CD4-positive, alpha-beta T cell treated with Interleukin-17A for 1 hour (primary cell): ENCODE measurements around the gene MANSC4.

ENCODE experiments used
- DNase-seq: peaks from one replicate; pipeline ENCODE4 v3.0.0-alpha.2; 2020

The MANSC4 gene

GRCh38 chr12:27779920-27780611, at the start of gene MANSC4, which contains the start of gene KLHL42:
TSS of gene MANSC4 (minus strand) at chr12:27780236. CDS start at chr12:27771276, 8,960 bp downstream.
TSS of gene KLHL42 (plus strand) at chr12:27780233. CDS start at chr12:27780331, 98 bp downstream.
- DNase-seq = peak; percentile 69

DNA sequence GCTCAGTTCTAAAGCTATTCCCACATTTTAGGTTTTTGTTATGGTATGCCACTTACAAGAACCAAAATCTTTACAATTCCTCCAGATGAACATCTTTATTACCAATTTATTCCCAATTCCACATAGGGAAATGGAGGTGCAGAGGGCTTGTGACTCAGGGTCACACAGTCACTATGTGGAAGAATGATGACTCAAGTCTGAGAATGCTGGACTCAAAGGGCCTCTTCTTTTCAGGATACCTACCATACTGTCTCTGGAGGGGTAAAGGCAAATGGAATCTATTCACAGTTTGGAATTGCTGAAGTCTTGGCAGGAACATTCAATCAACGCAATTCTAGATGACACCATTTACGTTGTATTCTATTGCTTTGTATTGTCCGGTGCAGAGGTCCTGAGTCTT, 48.2 kb upstream of the MANSC4 start:
- no peak for DNase-seq

DNA sequence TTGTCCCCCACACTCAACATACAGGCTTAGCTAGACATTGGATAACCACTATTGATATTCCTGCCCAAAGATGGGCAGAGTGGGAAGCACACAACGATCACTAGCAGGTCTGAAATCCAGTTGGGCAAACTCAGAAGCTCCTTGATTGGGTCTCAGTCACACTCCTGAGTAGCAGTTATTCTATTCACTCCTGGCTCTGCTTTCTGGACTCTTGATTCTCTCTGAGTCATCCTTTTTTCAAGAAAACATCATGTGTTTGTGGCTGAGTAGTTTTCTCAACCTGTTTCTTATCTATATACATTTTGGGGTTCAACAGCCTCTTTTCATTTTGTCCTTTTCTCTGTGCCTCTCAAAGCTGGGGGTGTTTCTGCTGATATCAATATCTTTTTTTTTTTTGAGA, 46.0 kb upstream of the MANSC4 start:
- DNase-seq = no peak

DNA sequence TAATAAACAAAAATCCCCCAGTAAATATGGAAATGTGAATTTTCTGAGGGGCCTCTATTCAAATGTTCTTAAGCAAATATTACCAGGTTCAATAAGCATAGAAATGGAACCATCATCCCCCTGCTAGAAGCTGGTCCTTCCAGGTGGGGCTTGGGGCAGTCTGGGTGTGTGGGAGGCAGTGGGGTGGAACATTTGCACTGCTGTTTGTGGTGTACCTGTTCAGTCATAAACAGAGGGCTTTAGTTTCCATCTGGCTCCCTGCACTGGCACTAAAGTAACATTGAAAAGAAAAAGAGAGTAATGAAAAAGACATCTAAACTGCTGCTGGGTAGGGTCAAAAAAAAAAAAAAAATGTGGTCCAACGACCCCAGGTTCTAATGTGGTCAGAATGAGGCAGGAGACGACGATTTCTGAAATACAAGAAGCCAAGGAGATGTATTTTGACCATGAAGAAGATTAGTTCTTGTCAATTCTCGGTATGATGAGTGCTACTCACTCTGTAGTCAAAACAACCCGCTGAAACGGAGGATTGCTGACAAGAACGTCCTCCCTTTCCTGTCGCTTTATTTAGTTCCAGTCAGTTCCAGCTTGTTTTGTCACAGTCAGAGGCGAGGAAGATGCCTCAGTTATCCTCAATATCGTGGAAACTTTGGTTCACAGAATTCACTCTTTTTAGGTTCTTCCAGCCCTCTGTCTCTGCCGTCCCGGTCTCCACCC, 44.2 kb upstream of the MANSC4 start:
- no peak for DNase-seq

DNA sequence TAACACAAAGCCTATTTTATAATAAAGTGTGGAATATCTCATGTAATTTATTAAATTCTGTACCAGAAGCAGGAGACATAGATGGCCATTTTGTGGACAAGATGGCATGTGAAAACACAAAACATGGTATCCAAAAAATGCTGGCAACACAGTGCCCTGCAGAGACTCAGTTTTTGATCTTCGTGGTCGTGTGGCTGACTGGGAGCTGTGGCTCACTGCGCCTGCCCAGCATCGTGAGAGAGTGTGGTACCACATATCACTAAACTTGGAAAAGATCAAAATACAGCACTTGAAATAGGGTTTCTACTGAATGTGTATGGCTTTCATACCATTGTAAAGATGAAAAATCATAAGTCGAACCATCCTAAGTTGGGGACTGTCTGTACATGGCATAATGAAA, 43.0 kb upstream of the MANSC4 start:
- no peak for DNase-seq

DNA sequence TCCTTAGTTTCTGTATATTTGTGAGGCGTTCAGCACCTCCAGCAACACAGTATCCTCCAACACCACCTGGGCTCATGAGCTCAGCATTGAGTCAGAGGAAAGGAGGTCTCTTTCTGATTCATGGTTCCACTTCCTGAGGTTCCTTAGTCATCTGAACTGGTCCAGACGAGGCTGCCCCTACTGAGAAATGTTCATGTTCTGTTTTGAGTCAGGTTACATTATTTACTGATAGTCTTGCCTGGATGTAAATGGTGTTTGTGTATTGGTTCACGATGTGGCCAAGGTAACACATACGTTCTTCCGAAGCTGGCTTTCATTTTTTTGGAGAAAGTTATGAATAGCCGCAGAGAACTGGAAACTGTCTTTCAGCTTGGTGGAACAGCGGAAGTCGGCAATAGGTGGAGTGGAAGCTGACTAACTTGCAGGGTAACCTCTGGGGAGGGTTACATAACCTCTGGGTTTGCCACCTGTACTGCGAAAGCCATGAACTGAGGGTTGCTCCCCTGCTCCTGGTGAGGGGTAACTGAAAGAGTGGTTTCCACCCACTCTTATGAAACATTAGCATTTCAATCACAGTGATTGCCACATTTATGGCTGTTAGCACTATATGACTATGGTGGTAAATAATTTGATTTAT, 42.2 kb upstream of the MANSC4 start:
- peak; percentile 62 for DNase-seq

GRCh38 chr12:27821259-27821973, 41.4 kb upstream of the MANSC4 start:
- DNase-seq = peak; percentile 73

DNA sequence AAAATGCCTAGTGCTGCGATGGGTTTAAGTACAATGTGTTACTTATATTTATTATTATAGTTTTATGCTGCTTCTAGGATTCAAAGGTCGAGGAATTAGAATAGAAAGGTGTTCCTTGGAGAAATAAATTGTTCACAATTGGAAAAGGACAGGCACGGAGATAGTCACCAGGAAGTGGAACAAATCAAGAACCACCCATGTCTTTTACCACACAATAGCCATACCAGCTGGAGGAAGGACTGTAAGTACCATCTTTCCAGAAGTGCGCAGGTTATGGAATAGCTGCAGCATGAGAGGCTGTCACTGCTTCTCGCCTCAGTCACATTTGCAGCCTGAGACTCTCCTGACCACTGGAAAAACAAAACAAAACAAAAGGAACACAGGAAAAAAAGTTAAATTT, 40.5 kb upstream of the MANSC4 start:
- DNase-seq = no peak

DNA sequence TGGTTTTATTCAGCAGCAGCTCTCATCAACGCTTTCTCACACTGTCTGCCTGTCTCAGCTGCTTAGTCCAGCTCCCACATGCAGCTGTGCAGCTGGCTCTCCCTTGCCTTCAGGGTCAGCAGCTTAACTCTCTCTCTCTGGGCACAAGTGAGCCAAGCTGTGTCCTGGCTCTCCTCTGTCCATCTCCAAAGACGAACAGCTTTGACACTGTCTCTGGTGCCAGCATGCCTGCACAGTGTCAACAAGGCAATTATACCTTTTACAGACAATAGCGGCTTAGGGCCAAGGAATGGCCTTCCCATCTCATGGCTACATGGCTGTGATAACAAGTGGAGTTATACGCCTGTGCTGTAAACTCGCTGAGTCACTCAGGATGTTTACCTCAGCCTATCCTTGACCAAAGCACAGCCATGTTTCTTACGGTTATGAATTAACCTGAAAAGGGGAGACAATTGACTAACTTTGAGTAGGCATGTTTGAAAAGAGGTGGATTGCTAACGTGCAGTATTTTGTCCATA, 38.4 kb upstream of the MANSC4 start:
- DNase-seq = no peak

- DNase-seq = no peak
Measured at GRCh38 chr12:27817766-27818165, 37.7 kb upstream of the MANSC4 start.

DNA sequence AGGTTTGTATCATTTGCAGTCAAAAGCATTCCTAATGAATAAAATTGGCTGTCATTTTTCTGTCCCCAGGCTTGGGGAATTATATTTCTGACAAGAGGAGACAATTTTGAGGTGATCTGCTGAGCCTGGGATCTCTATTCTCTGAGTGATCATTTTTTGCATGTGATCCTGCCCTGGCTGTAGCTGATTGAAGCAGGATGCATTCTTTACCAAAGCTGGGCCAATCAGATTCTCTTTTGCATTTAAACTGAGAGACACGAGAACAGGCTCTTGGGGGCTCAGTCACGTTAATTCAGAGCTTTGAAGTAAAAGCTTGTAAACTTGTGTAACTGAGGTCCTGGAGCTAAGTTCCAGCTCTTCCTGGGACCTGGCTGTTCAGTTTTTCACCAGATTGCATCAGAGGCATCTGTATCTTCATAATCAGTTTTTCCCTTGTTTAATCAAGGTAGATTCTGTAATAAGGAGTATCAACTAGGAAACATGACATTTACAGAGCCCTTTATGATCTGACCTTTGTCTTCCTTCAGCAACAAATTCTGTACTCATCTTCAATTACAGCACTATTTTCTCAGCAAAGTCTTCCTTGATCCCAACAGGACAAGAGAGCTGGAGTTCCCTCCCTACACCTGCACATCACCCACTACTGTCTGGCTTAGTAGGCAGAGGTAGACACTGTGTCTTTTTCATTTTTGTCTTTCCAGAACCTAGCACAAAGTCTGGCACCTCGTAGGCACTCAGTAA, 35.0 kb upstream of the MANSC4 start:
- no peak for DNase-seq

GRCh38 chr12:27814411-27814810, 34.4 kb upstream of the MANSC4 start:
- no peak for DNase-seq

- no peak for DNase-seq
Measured at GRCh38 chr12:27812502-27812901, 32.5 kb upstream of the MANSC4 start.

DNA sequence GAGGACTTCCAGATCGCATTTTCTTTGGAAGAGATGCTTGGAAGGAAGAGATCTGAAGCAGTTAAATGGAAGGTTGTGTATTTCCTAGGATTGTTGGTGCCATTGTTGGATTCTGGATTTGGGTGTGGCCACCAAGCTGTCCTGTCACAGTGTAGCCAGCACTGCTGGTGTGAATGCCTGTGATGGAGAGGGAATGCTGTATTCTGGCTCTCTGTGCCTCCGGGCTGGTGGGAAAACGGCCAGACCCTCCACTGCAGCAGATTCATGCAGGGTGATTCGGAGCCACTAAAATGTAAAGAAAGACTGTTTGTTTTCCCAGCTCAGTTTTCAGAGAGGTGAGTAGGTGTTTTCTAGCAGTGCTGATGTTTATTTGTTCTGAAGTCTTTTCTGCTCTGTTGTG, 30.7 kb upstream of the MANSC4 start:
- DNase-seq = no peak

DNA sequence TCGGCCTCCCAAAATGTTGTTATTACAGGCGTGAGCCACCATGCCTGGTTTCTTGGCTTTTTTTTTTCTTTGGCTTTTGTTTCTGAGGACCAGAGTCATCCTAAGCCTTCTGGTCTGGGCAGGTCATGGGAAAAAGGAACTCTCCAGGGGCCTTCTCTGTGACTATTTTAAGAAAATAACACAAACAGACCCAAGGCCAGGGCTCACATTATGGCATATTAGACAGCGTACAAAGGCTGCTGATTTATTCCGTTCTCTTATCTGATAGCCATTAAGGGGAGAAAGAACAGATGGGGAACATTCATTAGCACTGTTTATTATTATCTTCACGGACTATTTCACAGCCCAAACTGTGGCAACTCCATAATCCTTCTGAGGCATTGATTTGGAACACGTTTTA, 28.8 kb upstream of the MANSC4 start:
- no peak for DNase-seq

DNA sequence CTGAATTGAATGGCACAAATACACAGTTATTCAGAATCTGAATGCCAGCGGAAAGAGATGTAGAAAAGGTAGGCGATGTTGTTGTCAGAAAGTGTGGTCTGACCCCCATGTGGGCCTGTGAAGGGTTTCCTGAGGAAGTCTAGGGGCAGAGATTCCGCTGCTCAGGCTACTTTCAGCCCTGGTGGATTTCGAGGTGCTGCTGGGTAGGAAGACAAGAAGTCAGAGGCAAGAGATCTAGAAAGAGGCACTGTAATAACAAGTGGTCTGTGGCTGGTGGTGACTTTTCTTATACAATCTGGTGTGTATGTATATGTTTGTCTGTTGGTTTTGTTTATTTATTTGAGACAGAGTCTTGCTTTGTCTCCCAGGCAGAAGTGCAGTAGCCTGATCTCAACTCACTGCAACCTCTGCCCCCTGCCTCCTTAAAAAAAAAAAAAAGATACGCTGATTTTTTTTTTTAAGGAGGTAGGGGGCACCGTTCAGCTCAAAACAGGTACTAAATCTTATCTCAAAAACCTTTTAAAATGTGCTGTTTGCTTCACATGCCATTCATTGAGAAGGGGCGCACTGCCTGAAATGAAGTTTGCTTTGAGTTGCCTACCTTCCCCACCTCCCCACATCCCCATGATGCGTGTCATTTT, 27.1 kb upstream of the MANSC4 start:
- DNase-seq = peak; percentile 35

GRCh38 chr12:27806259-27806658, 26.2 kb upstream of the MANSC4 start:
- DNase-seq = no peak

DNA sequence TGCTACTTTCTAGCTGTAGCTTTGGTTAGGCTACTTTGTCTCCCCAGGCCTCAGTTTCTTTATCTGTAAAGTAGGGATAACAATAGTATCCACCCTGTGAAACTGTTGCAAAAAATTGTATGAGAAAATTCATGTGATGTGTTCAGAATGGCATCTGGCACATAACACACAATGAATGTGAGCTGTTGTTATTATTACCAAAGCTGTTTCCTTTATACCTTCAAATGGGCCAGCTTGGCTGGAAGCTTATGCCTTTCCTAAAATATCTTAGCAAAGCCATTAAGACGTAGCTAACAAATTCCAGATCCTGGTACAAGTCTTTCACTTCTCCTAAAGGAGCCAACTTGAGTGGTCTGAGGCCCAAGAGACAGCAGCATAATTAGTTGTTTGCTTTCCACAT, 25.2 kb upstream of the MANSC4 start:
- DNase-seq = no peak

GRCh38 chr12:27802936-27803335, 22.9 kb upstream of the MANSC4 start:
- DNase-seq = no peak

DNA sequence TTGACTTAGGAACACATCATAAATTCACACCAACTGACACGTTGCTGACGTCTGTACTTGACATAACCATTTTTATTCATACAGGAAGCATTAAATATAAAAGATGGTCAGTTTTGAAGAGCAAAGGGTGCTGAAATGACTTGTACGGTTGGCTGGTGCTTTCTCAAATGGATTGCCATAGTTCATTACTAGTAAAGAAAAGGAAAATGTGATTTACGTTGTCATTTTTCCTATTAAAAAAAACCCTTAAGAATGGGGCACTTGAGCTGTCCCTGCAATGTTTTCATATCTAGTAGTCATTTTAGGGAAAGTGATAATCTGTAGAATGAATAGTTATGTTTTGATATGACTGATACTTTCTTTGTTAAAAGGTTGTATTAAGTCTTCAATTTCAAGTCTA, 22.5 kb upstream of the MANSC4 start:
- no peak for DNase-seq

- DNase-seq = no peak
Measured at GRCh38 chr12:27801630-27802029, 21.6 kb upstream of the MANSC4 start.

GRCh38 chr12:27800819-27801218, 20.8 kb upstream of the MANSC4 start:
- DNase-seq = no peak
